ENCODE data around the gene PSTPIP2.
"Not testable (repeated sequence)": the region's sequence is repeated elsewhere in the genome, so short reads cannot be mapped to it uniquely, and the experiment has no call there.

The PSTPIP2 gene

GRCh38 chr18:46070232-46070631 lies 1.8 kb downstream of the PSTPIP2 start:
- DNase-seq (ENCODE audit: low spot score), result no peak

- DNase-seq (ENCODE audit: low spot score), result no peak
Observed at GRCh38 chr18:46069524-46069923, 2.5 kb downstream of the PSTPIP2 start.

DNA sequence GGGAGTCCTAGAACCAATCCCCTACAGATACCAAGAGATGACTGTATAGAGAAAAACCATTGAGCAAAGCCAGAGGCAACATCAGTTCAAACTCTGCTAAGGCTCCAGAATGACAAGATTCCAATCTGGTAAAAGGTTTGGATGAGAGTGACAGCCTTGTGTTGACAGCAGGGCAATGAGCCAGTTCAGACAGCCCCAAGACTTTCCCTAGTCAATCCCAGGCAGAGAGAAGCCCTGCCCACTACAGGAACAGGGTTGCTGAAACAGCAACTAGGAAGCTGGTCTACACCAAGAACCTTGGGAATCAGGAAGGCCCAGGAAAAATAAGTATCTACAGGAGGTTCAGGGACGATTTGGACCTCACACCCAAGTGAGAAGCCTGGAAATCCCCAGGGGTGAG lies 3.3 kb downstream of the PSTPIP2 start:
- DNase-seq (ENCODE audit: low spot score), result no peak

GRCh38 chr18:46067438-46068007 lies 4.5 kb downstream of the PSTPIP2 start:
- DNase-seq (ENCODE audit: low spot score), result no peak

DNA sequence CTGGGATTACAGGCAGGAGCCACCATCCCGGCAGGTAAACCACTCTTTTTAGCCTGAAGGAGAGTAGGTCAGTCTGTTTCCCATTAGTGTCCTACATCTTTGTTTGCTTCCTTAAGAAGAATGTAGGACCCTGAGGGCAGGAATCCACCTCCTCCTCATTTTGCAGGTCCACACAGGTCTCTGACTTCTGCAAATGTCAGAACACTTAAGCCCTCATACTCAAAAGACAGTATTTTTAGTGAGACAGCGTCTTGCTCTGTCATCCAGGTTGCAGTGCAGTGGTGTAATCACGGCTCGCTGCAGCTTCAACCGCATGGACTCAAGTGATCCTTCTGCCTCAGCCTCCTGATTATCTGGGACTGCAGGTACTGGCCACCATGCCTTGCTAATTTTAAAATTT lies 9.3 kb downstream of the PSTPIP2 start:
- no peak for DNase-seq (ENCODE audit: low spot score)

DNA sequence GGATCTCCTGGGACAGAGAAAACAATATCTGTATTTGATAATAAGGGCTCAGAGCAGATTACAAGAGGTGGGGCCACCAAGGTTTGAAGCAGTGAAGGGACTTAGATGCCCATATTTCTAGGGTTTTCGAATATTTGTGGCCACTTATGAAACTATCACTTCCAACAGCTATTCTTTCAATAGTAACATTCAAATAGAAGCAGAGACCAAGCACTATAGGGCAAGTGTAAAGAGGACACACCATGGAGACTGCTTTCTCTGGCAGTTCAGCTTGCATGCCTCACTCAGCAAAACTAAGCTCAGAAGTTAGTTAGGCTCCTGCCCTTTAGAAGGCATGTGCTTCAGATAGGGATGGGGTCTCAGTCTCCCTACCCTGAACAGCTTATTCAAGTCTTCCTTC lies 10.3 kb downstream of the PSTPIP2 start:
- no peak for DNase-seq (ENCODE audit: low spot score)

GRCh38 chr18:46061387-46061786 lies 10.7 kb downstream of the PSTPIP2 start:
- no peak for DNase-seq (ENCODE audit: low spot score)

GRCh38 chr18:46060359-46060841 lies 11.7 kb downstream of the PSTPIP2 start:
- no peak for DNase-seq (ENCODE audit: low spot score)

- no peak for DNase-seq (ENCODE audit: low spot score)
Observed at GRCh38 chr18:46055838-46056230, 16.2 kb downstream of the PSTPIP2 start.

DNA sequence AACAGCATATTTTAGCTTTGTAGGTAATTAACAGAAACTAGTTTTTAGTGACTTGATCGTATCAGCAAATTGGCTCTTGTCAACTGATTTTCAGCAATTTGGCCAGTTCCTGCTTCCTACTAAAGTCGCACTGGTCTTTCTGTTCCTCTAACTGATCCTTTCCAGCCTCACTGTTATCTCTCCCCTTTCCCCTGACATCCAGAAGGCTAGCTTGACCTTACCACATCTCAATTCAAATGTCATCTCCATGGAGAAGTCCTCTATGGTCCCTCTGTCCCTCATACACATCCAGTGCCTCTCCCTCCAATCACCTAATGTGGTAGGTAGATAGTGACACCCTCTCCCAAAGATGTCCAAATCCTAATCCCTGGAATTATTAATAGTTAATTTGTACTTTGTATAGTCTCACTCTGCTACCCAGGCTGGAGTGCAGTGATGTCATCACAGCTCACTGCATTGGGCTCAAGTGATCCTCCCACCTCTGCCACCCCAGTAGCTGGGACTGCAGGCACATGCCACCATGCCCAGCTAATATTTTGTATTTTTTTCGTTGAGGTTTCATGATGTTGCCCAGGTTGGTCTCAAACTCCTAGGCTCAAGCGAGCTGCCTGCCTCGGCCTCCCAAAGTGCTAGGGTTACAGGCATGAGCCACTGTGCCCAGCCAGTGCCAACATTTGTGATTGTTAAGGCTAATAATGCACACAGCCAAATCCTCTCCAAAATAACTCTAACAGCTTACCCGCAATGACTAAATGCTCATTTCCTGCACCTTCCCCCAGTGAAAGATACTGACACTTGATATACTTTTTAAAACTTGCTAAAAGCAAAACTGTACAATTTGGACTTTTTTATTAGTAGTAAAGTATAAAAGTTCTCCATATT lies 16.9 kb downstream of the PSTPIP2 start:
- no peak for DNase-seq (ENCODE audit: low spot score)

DNA sequence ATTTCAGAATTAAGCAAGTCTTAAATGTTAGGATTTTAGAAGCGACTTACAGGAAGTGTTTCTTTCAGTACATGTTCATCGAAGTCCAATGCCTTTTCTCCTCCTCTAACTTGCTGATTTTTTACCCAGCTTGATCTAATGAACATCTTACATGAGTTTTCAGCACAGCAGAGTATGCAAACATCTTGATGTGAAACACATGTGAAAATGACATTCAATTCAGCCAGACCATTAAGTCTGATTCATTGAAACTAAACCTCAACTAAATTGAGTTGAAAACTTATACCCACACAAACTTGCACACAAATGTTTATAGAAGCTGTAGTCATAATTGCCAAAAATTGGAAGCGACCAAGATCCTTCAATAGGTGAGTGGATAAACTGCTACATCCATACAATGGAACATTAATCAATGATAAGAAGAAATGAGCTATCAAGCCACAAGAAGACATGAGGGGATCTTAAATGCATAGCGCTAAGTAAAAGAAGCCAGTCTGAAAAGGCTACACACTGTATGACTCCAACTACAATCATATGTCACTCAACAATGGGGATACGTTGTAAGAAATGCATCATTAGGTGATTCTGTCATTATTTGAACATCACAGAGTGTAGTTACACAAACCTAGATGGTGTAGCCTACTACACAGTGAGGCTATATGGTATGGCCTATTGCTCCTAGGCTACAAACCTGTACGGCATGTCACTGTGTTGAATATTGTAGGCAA lies 18.5 kb downstream of the PSTPIP2 start:
- DNase-seq (ENCODE audit: low spot score), result no peak

GRCh38 chr18:46051731-46052461 lies 20.2 kb downstream of the PSTPIP2 start:
- no peak for DNase-seq (ENCODE audit: low spot score)

DNA sequence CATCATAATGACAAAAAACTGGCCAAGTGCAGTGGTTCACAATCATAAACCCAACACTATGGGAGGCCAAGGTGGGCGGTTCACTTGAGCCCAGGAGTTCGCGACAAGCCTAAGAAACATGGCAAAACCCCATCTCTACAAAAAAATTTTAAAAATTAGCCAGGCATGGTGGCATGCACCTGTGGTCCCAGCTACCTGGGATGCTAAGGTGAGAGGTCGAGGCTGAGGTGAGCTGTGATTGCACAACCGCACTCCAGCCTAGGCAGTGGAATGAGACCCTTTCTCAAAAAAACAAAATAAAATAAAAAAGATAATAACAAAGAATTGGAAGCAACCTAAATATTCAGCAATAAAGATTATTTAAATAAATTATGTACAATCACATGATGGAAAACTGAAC lies 21.8 kb downstream of the PSTPIP2 start:
- no peak for DNase-seq (ENCODE audit: low spot score)

DNA sequence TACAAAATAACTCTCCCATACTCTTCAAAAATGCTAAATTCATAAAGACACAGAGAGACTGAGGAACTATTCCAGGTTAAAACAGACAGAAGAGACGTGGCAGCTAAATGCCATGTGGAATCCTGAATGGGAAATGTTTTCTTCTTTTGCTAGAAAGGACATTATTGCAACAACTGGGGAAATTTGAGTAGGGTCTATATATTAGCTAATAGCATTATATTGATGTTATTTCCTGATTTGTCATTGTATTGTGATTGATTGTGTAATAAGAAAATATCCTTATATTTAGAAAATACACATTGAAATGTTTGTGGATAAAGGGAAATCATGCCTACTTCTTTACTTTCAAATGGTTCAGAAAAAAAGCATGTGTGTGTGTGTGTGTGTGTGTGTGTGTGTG lies 23.4 kb downstream of the PSTPIP2 start:
- DNase-seq (ENCODE audit: low spot score), result no peak

DNA sequence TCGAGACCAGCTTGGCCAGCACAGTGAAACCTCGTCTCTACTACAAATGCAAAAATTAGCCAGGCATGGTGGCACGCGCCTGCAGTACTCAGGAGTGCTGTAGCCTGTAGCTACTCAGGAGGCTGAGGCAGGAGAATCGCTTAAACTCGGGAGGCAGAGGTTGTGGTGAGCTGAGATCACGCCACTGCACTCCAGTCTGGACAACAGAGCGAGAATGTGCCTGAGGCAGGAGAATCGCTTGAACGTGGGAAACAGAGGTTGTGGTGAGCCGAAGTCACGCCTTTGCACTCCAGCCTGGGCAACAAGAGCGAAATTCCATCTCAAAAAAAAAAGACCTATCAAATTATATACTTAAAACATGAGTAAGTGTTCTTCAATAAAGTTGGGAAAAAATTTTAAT lies 24.7 kb downstream of the PSTPIP2 start:
- not testable (repeated sequence) for DNase-seq (ENCODE audit: low spot score)

DNA sequence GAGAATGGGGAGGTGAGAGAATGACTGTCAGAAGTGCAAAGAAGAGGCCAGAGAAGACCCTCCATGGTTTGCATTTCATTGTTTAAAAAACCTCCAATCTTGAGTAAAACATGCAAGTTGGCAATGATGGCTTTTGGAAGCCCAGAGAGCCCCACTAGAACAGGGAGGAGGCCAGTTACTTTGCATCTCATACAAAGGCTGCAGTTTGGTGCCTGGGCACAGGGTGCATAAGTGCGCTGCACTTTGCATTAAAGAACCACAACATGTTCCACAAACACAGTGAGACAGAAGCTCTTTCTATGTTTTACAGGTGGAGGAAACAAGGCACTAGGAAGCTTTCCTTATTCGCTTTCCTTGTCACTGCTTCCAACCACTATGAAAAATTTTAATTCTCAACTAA lies 25.4 kb downstream of the PSTPIP2 start:
- DNase-seq (ENCODE audit: low spot score), result no peak

GRCh38 chr18:46046126-46046525 lies 25.9 kb downstream of the PSTPIP2 start:
- DNase-seq (ENCODE audit: low spot score), result no peak

DNA sequence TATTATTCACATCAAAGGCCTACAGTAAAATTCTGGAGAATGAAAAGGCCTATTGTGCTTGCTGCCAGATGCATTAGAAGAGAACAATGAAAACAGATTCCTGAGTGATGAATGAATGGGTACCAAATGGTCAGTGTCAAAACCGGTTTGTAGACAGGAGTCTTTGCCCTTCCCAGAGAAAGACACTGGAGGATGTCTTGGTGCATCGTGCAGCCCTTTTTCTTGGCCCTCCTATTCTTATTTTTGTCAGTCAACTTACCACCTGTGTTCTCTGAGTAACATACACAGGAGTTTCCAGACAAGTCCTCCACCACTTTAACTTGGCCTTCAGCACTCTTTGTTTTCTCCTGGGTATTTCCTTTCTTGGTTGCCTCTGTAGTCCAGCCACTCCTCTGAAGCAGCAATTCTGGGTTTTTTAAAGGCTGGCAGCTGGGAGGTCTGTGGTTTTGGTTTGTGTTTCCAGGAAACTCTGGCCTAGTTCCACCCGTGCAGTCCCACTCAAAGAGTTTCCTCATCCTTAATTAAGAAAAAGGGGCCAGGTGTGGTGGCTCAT lies 29.4 kb downstream of the PSTPIP2 start:
- DNase-seq (ENCODE audit: low spot score), result peak; percentile 62

- no peak for DNase-seq (ENCODE audit: low spot score)
Observed at GRCh38 chr18:46040747-46041104, 31.3 kb downstream of the PSTPIP2 start.

DNA sequence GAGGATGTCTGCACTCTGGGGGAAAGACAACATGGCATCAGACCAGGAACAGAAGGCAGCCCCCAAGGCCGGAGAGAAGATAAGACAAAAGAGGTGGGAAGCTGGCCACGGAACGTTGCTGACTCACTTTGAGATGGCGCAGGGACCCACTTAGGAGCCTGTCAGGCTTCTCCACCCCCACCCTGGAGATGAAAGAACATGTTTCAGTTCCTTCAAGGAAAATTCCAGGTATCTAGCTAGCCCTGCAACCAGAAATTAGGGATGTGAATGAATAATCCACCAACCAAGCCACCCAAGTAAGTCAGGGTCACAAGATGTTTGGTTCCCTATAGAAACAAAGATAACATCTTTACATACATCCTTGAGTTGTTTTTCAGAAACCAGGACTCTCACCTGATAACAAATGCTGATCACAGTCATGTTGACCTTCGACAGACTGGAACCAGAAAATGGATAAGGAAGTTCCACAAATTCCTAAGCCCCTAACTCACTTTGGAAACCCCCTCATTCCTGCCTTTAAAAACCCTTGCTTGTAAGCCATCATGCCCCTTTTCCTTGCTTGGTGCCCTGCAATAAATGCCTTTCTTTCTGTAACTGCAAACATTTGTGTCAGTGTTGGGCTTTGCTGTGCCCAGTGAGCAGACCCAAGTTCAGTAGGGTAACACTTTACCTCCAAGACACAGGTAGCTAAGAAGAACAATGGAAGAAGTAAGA lies 31.9 kb downstream of the PSTPIP2 start:
- DNase-seq (ENCODE audit: low spot score), result no peak

All from pons (tissue), 1 donor.